Stimulated activated CD4-positive, alpha-beta T cell treated with anti-CD3 and anti-CD28 coated beads, Interleukin-1b, Interleukin-23, amount 100 ng/mL, for 4 hours (primary cell): Measurements from ENCODE around the gene TAAR9.
"Not testable (repeated sequence)": the region's sequence is repeated elsewhere in the genome, so short reads cannot be mapped to it uniquely, and the experiment has no call there.

Source experiments
- DNase-seq, 2 donors: peaks; one replicate each; pipeline ENCODE4 v3.0.0-alpha.2; 2020; ENCODE audit warnings: low read depth in 2 of 2

TAAR9 gene

GRCh38 chr6:132513831-132514545 lies 24.1 kb upstream of the TAAR9 start:
- DNase-seq, result no peak

- no peak for DNase-seq
Observed at GRCh38 chr6:132515386-132515785, 22.7 kb upstream of the TAAR9 start.

GRCh38 chr6:132520953-132521352 lies 17.1 kb upstream of the TAAR9 start:
- no peak for DNase-seq

- DNase-seq, result no peak
Observed at GRCh38 chr6:132524646-132525045, 13.4 kb upstream of the TAAR9 start.

GRCh38 chr6:132525866-132526265 lies 12.2 kb upstream of the TAAR9 start:
- no peak for DNase-seq

GRCh38 chr6:132526461-132526860 lies 11.6 kb upstream of the TAAR9 start:
- DNase-seq, result no peak

- DNase-seq, result no peak
Observed at GRCh38 chr6:132527791-132528190, 10.3 kb upstream of the TAAR9 start.

- DNase-seq, result peak; percentile 30 to 65
Observed at GRCh38 chr6:132530293-132530974, 7.6 kb upstream of the TAAR9 start.

- not testable (repeated sequence) for DNase-seq
Observed at GRCh38 chr6:132534546-132534945, 3.5 kb upstream of the TAAR9 start.

GRCh38 chr6:132537145-132537544 lies 932 bp upstream of the TAAR9 start:
- DNase-seq, result no peak

GRCh38 chr6:132544826-132545225 lies 6.7 kb downstream of the TAAR9 start:
- no peak for DNase-seq

GRCh38 chr6:132548746-132549463 lies 10.8 kb downstream of the TAAR9 start:
- no peak for DNase-seq

GRCh38 chr6:132551214-132551613 lies 13.1 kb downstream of the TAAR9 start:
- no peak for DNase-seq

- no peak for DNase-seq
Observed at GRCh38 chr6:132552372-132552771, 14.3 kb downstream of the TAAR9 start, which contains the start of gene TAAR8. TSS of gene TAAR8 (plus strand) at chr6:132552672. CDS start at chr6:132552693, 21 bp downstream.

- not testable (repeated sequence) for DNase-seq
Observed at GRCh38 chr6:132560087-132560486, 22.0 kb downstream of the TAAR9 start.

GRCh38 chr6:132566404-132566803 lies 28.3 kb downstream of the TAAR9 start:
- no peak for DNase-seq

GRCh38 chr6:132567566-132567965 lies 29.5 kb downstream of the TAAR9 start:
- DNase-seq, result no peak

GRCh38 chr6:132568611-132569010 lies 30.5 kb downstream of the TAAR9 start:
- DNase-seq, result no peak

GRCh38 chr6:132569170-132569569 lies 31.1 kb downstream of the TAAR9 start:
- no peak for DNase-seq

- DNase-seq, result no peak
Observed at GRCh38 chr6:132570221-132570777, 32.2 kb downstream of the TAAR9 start, which contains the start of gene TAAR6. TSS of gene TAAR6 (plus strand) at chr6:132570322. CDS start at chr6:132570322, 0 bp downstream.

GRCh38 chr6:132571774-132572173 lies 33.7 kb downstream of the TAAR9 start:
- DNase-seq, result no peak

GRCh38 chr6:132584698-132585097 lies 46.6 kb downstream of the TAAR9 start:
- no peak for DNase-seq
